GM18511 (cell line): Measurements from ENCODE around the gene GALE.
"Not testable (repeated sequence)": the region's sequence is repeated elsewhere in the genome, so short reads cannot be mapped to it uniquely, and the experiment has no call there.

Experiments
- ATAC-seq: cut with Tn5 transposase; IDR thresholded peaks from one replicate; pipeline ENCODE4 v1.9.1; 2021; ENCODE audit warnings: mild to moderate bottlenecking, moderate library complexity; ENCODE audit not compliant: unreplicated experiment

The GALE gene

GRCh38 chr1:23800400-23801337 lies at the start of gene GALE:
Gene GALE (minus strand): TSS chr1:23800754. CDS start chr1:23799007, 1,747 bp downstream.
- peak; percentile 87 for ATAC-seq

GRCh38 chr1:23848673-23849616 lies 48.4 kb upstream of the GALE start:
- ATAC-seq: no peak

- ATAC-seq: not testable (repeated sequence)
Measured at GRCh38 chr1:23847482-23848095, 47.0 kb upstream of the GALE start.

- no peak for ATAC-seq
Measured at GRCh38 chr1:23845163-23845562, 44.6 kb upstream of the GALE start.

- ATAC-seq: no peak
Measured at GRCh38 chr1:23843644-23844043, 43.1 kb upstream of the GALE start.

GRCh38 chr1:23838401-23838866 lies 37.9 kb upstream of the GALE start:
- no peak for ATAC-seq

- no peak for ATAC-seq
Measured at GRCh38 chr1:23837908-23838307, 37.4 kb upstream of the GALE start.

- no peak for ATAC-seq
Measured at GRCh38 chr1:23836037-23836436, 35.5 kb upstream of the GALE start.

GRCh38 chr1:23834156-23834555 lies 33.6 kb upstream of the GALE start:
- not testable (repeated sequence) for ATAC-seq

- no peak for ATAC-seq
Measured at GRCh38 chr1:23827717-23828116, 27.2 kb upstream of the GALE start.

GRCh38 chr1:23826590-23826989 lies 26.0 kb upstream of the GALE start:
- ATAC-seq: not testable (repeated sequence)

- peak; percentile 75 for ATAC-seq
Measured at GRCh38 chr1:23825762-23826522, 25.4 kb upstream of the GALE start.

GRCh38 chr1:23825076-23825761 lies 24.7 kb upstream of the GALE start, which contains the start of gene HMGCL:
Gene HMGCL (minus strand): TSS chr1:23825429. CDS start chr1:23825415, 14 bp downstream.
- peak; percentile 85 for ATAC-seq

- no peak for ATAC-seq
Measured at GRCh38 chr1:23824711-23825075, 24.1 kb upstream of the GALE start.

GRCh38 chr1:23823767-23824166 lies 23.2 kb upstream of the GALE start:
- no peak for ATAC-seq

- no peak for ATAC-seq
Measured at GRCh38 chr1:23817633-23818032, 17.1 kb upstream of the GALE start.

GRCh38 chr1:23816906-23817305 lies 16.4 kb upstream of the GALE start:
- no peak for ATAC-seq

GRCh38 chr1:23816361-23816760 lies 15.8 kb upstream of the GALE start:
- ATAC-seq: no peak

GRCh38 chr1:23814016-23814415 lies 13.5 kb upstream of the GALE start:
- no peak for ATAC-seq
